Measurements from ENCODE around the gene DNAJC10. TPM values are rescaled to one million over a fixed set of nuclear protein-coding genes. Genes with fewer than 3 reads are reported as not detected.

DNAJC10 gene
- total and polyA plus RNA-seq, 10 of the 15 experiments (the other 5 are each of a cell fraction or from before 2014, with no cell fraction given) = 9.1 to 67.9 (median 38.2) TPM

DNA sequence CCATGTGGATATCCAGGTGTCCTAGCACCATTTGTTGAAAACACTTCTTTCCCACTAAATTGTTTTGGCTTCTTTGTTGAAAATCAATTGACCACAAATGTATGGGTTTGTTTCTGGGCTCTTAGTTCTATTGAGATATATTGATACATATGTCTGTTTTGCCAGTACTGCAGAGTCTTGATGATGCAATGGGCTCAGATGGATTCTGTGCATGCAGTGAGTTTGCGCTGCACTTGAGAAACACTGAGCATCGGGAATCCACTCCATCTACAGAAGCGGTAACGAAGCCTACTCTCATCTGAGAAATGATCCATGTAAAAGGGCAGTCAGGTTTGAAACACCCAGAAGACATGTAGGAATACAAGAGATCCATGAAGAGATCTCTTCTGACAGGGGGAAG is 21.9 kb upstream of the DNAJC10 start (continued):
- no peak for TF ChIP-seq BCL3 (IDR thresholded peaks at IDR 0.05; ENCODE audit: borderline replicate concordance, insufficient read depth, low read depth, low read length, poor library complexity, severe bottlenecking)

DNA sequence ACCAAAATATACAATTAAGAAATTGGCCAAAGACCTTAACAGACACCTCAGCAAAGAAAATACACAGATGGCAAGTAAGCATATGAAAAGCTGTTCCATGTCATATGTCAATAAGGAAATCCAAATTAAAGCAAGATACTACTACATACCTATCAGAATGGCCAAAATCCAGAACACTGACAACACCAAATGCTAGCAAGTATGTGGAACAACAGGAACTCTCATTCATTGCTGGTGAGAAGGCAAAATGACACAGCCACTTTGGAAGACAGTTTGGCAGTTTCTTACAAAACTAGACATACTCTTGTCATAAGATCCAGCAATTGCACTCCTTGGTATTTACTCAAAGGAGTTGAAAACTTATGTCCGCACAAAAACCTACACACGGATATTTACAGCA is 20.3 kb upstream of the DNAJC10 start:
- BruUV-seq (replicated peaks) = no TSS peak
- in situ Hi-C loops (cut with MboI) = no loop called here
- CTCF ChIA-PET = no interaction called here
- Histone ChIP-seq H3K9me3 (replicated peaks; ENCODE audit: control insufficient read depth, insufficient read depth, low read length) (no peaks in the 10 kb centered on the region), H3K4me1 (ENCODE audit: control insufficient read depth, insufficient read depth, low read length) (no peaks in the 10 kb centered on the region), H3K4me3 (no peak overlapping the region), H3K9ac (ENCODE audit: control insufficient read depth, insufficient read depth, low read length) (no peak overlapping the region), H2AFZ (ENCODE audit: control insufficient read depth, low read depth, low read length) (no peak overlapping the region), H3K27me3 (replicated peaks in 1 of 2; ENCODE audit: control insufficient read depth in 2 of 2, insufficient read depth in 2 of 2, low read length in 1 of 2) (no peaks in the 10 kb centered on the region), H3K36me3 (ENCODE audit: control insufficient read depth in 2 of 2, insufficient read depth in 2 of 2, low read length in 1 of 2) (no peaks in the 10 kb centered on the region), H3K4me2 (ENCODE audit: control insufficient read depth, insufficient read depth) (no peak overlapping the region), H3K79me2 (ENCODE audit: control insufficient read depth, insufficient read depth, low read length) (no peaks in the 10 kb centered on the region), H3K27ac (ENCODE audit: control insufficient read depth, insufficient read depth) (no peak overlapping the region), H4K20me1 (ENCODE audit: control insufficient read depth, insufficient read depth) (no peaks in the 10 kb centered on the region)
- no peak for ATAC-seq
- WGBS (ENCODE audit: insufficient coverage, insufficient replicate concordance, low lambda C conversion rate, missing lambda C conversion rate) = 80% methylated on average over 2 of the region's 2 CpGs
- FAIRE-seq = no peak
- intact Hi-C loops (cut with micrococcal nuclease; ENCODE audit: unreplicated experiment) = no loop called here
- POLR2A ChIA-PET = interaction anchor here (0.6 kb wide), 1 partner anchor 1742 kb away, joined by 5 read pairs; no protein-coding TSS in a partner anchor
- no peak for DNase-seq (ENCODE audit: low read depth, low spot score)
- SMC1A ChIA-PET (ENCODE audit: uncharacterized antibody, unreplicated experiment) = no interaction called here
- RAD21 ChIA-PET (ENCODE audit: unreplicated experiment) = no interaction called here
- TF ChIP-seq, protein P1, sequence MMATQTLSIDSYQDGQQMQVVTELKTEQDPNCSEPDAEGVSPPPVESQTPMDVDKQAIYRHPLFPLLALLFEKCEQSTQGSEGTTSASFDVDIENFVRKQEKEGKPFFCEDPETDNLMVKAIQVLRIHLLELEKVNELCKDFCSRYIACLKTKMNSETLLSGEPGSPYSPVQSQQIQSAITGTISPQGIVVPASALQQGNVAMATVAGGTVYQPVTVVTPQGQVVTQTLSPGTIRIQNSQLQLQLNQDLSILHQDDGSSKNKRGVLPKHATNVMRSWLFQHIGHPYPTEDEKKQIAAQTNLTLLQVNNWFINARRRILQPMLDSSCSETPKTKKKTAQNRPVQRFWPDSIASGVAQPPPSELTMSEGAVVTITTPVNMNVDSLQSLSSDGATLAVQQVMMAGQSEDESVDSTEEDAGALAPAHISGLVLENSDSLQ (IDR thresholded peaks at IDR 0.05) = no peak
- TF ChIP-seq MEF2A (IDR thresholded peaks at IDR 0.05; ENCODE audit: insufficient read depth, low read depth, low read length) (no peak), ZBTB11 (CRISPR knock-in tag; IDR thresholded peaks at IDR 0.05) (no peak), RCOR1 (conservative IDR thresholded peaks at IDR 0.05; ENCODE audit: low read depth, low read length) (no peak), CHD1 (IDR thresholded peaks at IDR 0.05; ENCODE audit: low read depth, low read length) (no peak), ZBTB40 (IDR thresholded peaks at IDR 0.05; ENCODE audit: borderline replicate concordance) (no peak), CHD4 (IDR thresholded peaks at IDR 0.05) (no peak), TCF3 (IDR thresholded peaks at IDR 0.05; ENCODE audit: borderline replicate concordance, insufficient read depth, low read depth, low read length) (no peak), MYB (IDR thresholded peaks at IDR 0.05; ENCODE audit: borderline replicate concordance, low read depth, low read length) (no peak)
- TF ChIP-seq, protein P2, sequence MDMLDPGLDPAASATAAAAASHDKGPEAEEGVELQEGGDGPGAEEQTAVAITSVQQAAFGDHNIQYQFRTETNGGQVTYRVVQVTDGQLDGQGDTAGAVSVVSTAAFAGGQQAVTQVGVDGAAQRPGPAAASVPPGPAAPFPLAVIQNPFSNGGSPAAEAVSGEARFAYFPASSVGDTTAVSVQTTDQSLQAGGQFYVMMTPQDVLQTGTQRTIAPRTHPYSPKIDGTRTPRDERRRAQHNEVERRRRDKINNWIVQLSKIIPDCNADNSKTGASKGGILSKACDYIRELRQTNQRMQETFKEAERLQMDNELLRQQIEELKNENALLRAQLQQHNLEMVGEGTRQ (IDR thresholded peaks at IDR 0.05; ENCODE audit: borderline replicate concordance, low read depth, low read length) = no peak

Data from GM12878 (cell line).